Stimulated activated naive CD8-positive, alpha-beta T cell treated with anti-CD3 and anti-CD28 coated beads, Interleukin-15, amount 100 ng/mL, for 72 hours (primary cell): Measurements from ENCODE around the gene CTAGE1.

Experiments
- ATAC-seq: fragments of 150-1000 bp; cut with Tn5 transposase; 2 replicates; pipeline ENCODE4 v1.10.0; 2021; ENCODE audit warnings: mild to moderate bottlenecking, moderate library complexity
- DNase-seq, 2 donors: peaks; one replicate each; pipeline ENCODE4 v3.0.0; 2021 to 2022
- H3K27ac Mint-ChIP-seq, 2 donors: one replicate each; pipeline ENCODE4 v1.8.0; 2022; ENCODE audit warnings: mild to moderate bottlenecking in 2 of 2, mixed read lengths in 2 of 2, moderate library complexity in 2 of 2
- H3K27me3 Mint-ChIP-seq: one replicate; pipeline ENCODE4 v1.8.0; 2022; ENCODE audit warnings: mixed read lengths
- H3K4me1 Mint-ChIP-seq: one replicate; pipeline ENCODE4 v1.8.0; 2022; ENCODE audit warnings: mild to moderate bottlenecking, mixed read lengths
- H3K4me3 Mint-ChIP-seq, 2 donors: one replicate each; pipeline ENCODE4 v1.8.0; 2022; ENCODE audit warnings: mild to moderate bottlenecking in 2 of 2, mixed read lengths in 2 of 2, moderate library complexity in 1 of 2
- H3K9me3 Mint-ChIP-seq, 2 donors: one replicate each; pipeline ENCODE4 v1.8.0; 2022; ENCODE audit warnings: mixed read lengths in 2 of 2

The CTAGE1 gene

GRCh38 chr18:22387364-22387763, 30.4 kb downstream of the CTAGE1 start:
- DNase-seq = no peak
- no peak overlapping the region for H3K27ac Mint-ChIP-seq
- H3K4me3 Mint-ChIP-seq = no peak overlapping the region

GRCh38 chr18:22385718-22386117, 32.0 kb downstream of the CTAGE1 start:
- H3K27ac Mint-ChIP-seq = no peak overlapping the region
- H3K4me3 Mint-ChIP-seq = no peak overlapping the region
- peaks cover 4 to 9% of the 10 kb centered on the region in 2 donors for H3K9me3 Mint-ChIP-seq
- no peak for DNase-seq
- no peak for ATAC-seq
- H3K4me1 Mint-ChIP-seq = no peaks in the 10 kb centered on the region
- H3K27me3 Mint-ChIP-seq = no peaks in the 10 kb centered on the region

More at GRCh38 chr18:22387364-22387763, 30.4 kb downstream of the CTAGE1 start:
- H3K9me3 Mint-ChIP-seq = peaks cover 4 to 9% of the 10 kb centered on the region in 2 donors
- no peaks in the 10 kb centered on the region for H3K27me3 Mint-ChIP-seq
- peaks cover 10% of the 10 kb centered on the region for H3K4me1 Mint-ChIP-seq
- no peak for ATAC-seq

GRCh38 chr18:22378672-22379282, 38.9 kb downstream of the CTAGE1 start:
- DNase-seq = peak in 1 of 2 donors; percentile 10
- Mint-ChIP-seq H3K9me3 (no peaks in the 10 kb centered on the region), H3K27ac (no peak overlapping the region), H3K4me1 (no peaks in the 10 kb centered on the region), H3K4me3 (no peak overlapping the region), H3K27me3 (no peaks in the 10 kb centered on the region)
- peak; percentile 69 for ATAC-seq

GRCh38 chr18:22377769-22378168, 39.9 kb downstream of the CTAGE1 start:
- Mint-ChIP-seq H3K9me3 (no peaks in the 10 kb centered on the region), H3K27ac (no peak overlapping the region), H3K27me3 (no peaks in the 10 kb centered on the region), H3K4me3 (no peak overlapping the region), H3K4me1 (no peaks in the 10 kb centered on the region)
- ATAC-seq (no peak), DNase-seq (no peak)

DNA sequence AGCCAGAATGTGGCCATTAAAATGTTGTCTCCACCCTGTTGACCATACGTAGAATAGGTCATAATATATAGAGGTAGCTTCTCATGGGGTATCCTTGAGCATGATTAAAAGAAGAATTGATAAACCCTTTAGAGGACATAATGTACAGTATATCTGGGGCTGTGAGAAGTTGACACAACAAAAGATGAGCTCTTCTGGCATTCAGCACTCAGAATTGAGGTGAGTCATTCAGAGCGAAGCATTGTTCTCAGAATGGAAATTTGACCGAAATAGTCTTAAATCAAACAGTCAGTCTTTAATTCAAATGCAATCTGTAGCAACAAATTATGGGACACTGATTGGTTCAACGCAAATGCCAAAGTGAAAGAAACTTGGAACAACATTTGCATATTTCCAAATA, 47.3 kb downstream of the CTAGE1 start:
- H3K9me3 Mint-ChIP-seq = no peaks in the 10 kb centered on the region
- ATAC-seq (no peak), DNase-seq (no peak)
- H3K4me1 Mint-ChIP-seq = peaks cover 7% of the 10 kb centered on the region
- no peak overlapping the region for H3K4me3 Mint-ChIP-seq
- H3K27ac Mint-ChIP-seq = no peak overlapping the region
- no peaks in the 10 kb centered on the region for H3K27me3 Mint-ChIP-seq

DNA sequence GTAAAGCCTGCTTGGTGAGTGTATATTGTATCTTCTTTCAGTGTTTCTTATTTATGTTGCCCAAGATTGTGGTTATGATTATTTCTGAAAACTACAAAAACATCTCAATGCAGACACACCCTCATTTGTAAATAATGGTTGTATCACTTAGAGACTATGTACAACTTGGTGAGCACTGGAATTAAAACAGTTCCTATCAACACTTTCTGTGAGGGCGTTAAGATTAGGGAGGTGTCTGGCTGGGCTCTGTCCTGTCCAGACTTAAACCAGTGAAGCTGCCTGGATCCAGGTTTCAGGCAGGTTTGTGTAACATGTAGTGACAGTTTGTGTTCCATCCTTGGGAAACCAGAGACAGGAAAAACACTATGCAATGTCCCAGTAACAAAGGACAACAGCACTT, 49.7 kb downstream of the CTAGE1 start:
- ATAC-seq = no peak
- no peak for DNase-seq

GRCh38 chr18:22367303-22367702, 50.4 kb downstream of the CTAGE1 start:
- no peaks in the 10 kb centered on the region for H3K9me3 Mint-ChIP-seq
- no peak overlapping the region for H3K4me3 Mint-ChIP-seq
- peaks cover 7% of the 10 kb centered on the region for H3K4me1 Mint-ChIP-seq
- no peak overlapping the region for H3K27ac Mint-ChIP-seq
- no peak for ATAC-seq
- no peaks in the 10 kb centered on the region for H3K27me3 Mint-ChIP-seq
- no peak for DNase-seq

More for the DNA sequence above, 49.7 kb downstream of the CTAGE1 start:
- H3K4me3 Mint-ChIP-seq = no peak overlapping the region
- H3K27me3 Mint-ChIP-seq = no peaks in the 10 kb centered on the region
- H3K9me3 Mint-ChIP-seq = no peaks in the 10 kb centered on the region
- no peak overlapping the region for H3K27ac Mint-ChIP-seq
- H3K4me1 Mint-ChIP-seq = peaks cover 7% of the 10 kb centered on the region

DNA sequence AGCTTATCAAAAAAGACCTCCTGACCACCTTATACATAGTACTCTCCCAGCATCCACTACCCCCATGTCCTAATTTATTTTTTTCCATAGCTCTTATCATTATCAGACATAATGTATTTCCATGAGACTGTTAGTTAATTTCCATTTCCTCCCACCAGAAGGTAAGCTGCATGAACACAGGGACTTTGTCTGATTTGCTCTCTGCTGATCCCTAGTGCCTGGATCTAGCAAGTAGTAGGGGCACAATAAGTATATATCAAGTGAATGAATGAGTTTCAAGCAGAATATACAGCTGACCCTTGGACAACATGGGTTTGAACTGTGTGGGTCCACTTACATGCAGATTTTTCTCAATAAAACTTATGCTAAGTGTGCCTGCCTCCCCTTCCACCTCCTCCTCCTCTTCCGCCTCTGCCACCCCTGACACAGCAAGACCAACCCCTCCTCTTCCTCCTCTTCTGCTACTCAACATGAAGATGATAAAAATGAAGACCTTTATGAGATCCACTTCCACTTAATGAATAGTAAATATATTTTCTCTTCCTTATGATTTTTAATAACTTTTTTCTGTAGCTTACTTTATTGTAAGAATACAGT, 53.8 kb downstream of the CTAGE1 start:
- no peak overlapping the region for H3K27ac Mint-ChIP-seq
- no peaks in the 10 kb centered on the region for H3K4me1 Mint-ChIP-seq
- ATAC-seq (no peak), DNase-seq (no peak)
- no peak overlapping the region for H3K4me3 Mint-ChIP-seq
- no peaks in the 10 kb centered on the region for H3K9me3 Mint-ChIP-seq
- no peaks in the 10 kb centered on the region for H3K27me3 Mint-ChIP-seq
